ENCODE measurements around the gene NKAIN2. TPM values are rescaled to one million over a fixed set of nuclear protein-coding genes. Genes with fewer than 3 reads are reported as not detected.

The NKAIN2 gene
- total and polyA plus RNA-seq, 2 donors (not counting 3 experiments of a cell fraction or from before 2014, with no cell fraction given) = 0.03 TPM; not detected in 1

DNA sequence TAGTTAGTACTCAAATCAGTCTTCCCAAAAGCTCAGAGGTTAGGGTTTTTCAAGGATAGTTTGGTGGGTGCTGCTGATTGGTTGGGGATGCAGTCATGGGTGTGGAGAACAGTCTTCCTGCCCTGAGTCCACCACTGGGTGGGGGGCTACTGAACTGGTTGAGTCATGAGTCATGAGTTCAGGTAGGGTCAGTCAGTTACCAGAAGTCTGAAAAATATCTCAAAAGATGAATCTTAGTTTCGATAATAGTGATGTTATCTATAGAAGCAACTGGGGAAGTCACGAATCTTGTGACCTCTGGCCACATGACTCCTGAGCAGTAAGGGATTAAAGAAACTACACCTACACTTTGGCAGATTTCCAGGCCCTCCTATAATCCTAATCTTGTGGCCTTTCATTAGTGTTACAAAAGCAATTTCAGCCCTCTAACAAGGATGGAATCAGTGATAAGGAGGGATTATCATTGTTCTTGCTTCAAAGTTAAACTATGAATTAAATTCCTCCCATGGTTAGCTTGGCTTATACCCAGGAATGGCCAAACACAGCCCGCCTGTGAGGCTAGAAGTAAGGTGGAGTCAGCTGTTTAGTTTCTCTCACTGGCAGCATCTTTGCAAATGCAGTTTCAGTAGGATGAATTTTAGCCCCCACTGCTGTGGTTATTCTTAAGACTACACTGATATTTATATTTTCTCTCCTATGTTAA, 33.3 kb upstream of the NKAIN2 start:
- no TSS peak for BruUV-seq (replicated peaks)
- H3K9me1 ChIP-seq (replicated peaks; ENCODE audit: control insufficient read depth, extremely low read depth, insufficient read depth, low read length) = no peaks in the 10 kb centered on the region
- FAIRE-seq (no peak), DNase-seq (ENCODE audit: low read depth, low spot score) (no peak)
- no peaks in the 10 kb centered on the region for H3K27me3 ChIP-seq (ENCODE audit: control insufficient read depth in 2 of 2, insufficient read depth in 2 of 2, low read length in 2 of 2)
- H3K4me1 ChIP-seq (ENCODE audit: control insufficient read depth, extremely low read depth, insufficient read depth, low read length) = no peaks in the 10 kb centered on the region
- H3K36me3 ChIP-seq (ENCODE audit: control insufficient read depth in 2 of 2, extremely low read depth in 1 of 2, insufficient read depth in 2 of 2, low read length in 2 of 2) = no peaks in the 10 kb centered on the region
- H3K9me3 ChIP-seq (replicated peaks; ENCODE audit: control insufficient read depth, insufficient read depth, low read length) = no peaks in the 10 kb centered on the region
- dilution Hi-C loops (cut with MboI; ENCODE audit: extremely low pct_ligation_motif_present, low sequenced_read_pairs) = no loop called here
- H3K79me2 ChIP-seq (ENCODE audit: control insufficient read depth, insufficient read depth, low read length) = no peaks in the 10 kb centered on the region
- intact Hi-C loops (cut with micrococcal nuclease) = no loop called here
- H3K9ac ChIP-seq (replicated peaks; ENCODE audit: extremely low read depth, insufficient read depth, low read length) = no peak overlapping the region
- H2AFZ ChIP-seq (ENCODE audit: low read depth, low read length) = no peak overlapping the region
- no peak overlapping the region for H3K27ac ChIP-seq (ENCODE audit: insufficient read depth, low read depth, low read length)
- ChIA-PET POLR2A (no interaction called here), CTCF (no interaction called here)
- H3K4me3 ChIP-seq (replicated peaks in 1 of 3; ENCODE audit: insufficient read depth in 1 of 3, low read depth in 1 of 3, low read length in 3 of 3) = no peak overlapping the region
- no peak overlapping the region for H3K4me2 ChIP-seq (ENCODE audit: insufficient read depth, low read length)
- TF ChIP-seq, protein P1, sequence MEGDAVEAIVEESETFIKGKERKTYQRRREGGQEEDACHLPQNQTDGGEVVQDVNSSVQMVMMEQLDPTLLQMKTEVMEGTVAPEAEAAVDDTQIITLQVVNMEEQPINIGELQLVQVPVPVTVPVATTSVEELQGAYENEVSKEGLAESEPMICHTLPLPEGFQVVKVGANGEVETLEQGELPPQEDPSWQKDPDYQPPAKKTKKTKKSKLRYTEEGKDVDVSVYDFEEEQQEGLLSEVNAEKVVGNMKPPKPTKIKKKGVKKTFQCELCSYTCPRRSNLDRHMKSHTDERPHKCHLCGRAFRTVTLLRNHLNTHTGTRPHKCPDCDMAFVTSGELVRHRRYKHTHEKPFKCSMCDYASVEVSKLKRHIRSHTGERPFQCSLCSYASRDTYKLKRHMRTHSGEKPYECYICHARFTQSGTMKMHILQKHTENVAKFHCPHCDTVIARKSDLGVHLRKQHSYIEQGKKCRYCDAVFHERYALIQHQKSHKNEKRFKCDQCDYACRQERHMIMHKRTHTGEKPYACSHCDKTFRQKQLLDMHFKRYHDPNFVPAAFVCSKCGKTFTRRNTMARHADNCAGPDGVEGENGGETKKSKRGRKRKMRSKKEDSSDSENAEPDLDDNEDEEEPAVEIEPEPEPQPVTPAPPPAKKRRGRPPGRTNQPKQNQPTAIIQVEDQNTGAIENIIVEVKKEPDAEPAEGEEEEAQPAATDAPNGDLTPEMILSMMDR (IDR thresholded peaks at IDR 0.05; ENCODE audit: extremely low read depth in 1 of 2, insufficient read depth in 1 of 2, low read depth in 1 of 2, low read length in 2 of 2) = no peak
- TF ChIP-seq POLR2AphosphoS5 (IDR thresholded peaks at IDR 0.05; ENCODE audit: insufficient read depth, low read depth, low read length) (no peak), FOS (IDR thresholded peaks at IDR 0.05; ENCODE audit: borderline replicate concordance, insufficient read depth, low read length) (no peak), EZH2 (IDR thresholded peaks at IDR 0.05; ENCODE audit: borderline replicate concordance, low read depth, low read length, severe bottlenecking) (no peak), GATA2 (IDR thresholded peaks at IDR 0.05; ENCODE audit: insufficient read depth, insufficient read length, low read depth, low read length) (no peak), POLR2A (IDR thresholded peaks at IDR 0.05; ENCODE audit: low read depth, low read length) (no peak), MYC (IDR thresholded peaks at IDR 0.05; ENCODE audit: low read depth, low read length) (no peak)
- TF ChIP-seq, protein P2, sequence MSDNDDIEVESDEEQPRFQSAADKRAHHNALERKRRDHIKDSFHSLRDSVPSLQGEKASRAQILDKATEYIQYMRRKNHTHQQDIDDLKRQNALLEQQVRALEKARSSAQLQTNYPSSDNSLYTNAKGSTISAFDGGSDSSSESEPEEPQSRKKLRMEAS (IDR thresholded peaks at IDR 0.05; ENCODE audit: insufficient read depth, insufficient read length) = no peak
- no peaks in the 10 kb centered on the region for H4K20me1 ChIP-seq (replicated peaks; ENCODE audit: control insufficient read depth, extremely low read depth, insufficient read depth, low read length)
